ENCODE data around the gene VGLL1. TPM values are rescaled to one million over a fixed set of nuclear protein-coding genes. Genes with fewer than 3 reads are reported as not detected.

VGLL1 gene
- polyA plus RNA-seq, 2 donors: 0.76 to 1.3 TPM

- H3K9me3 ChIP-seq (ENCODE audit: control insufficient read depth in 2 of 2, insufficient read depth in 1 of 2, low read depth in 1 of 2, low read length in 1 of 2): no peaks in the 10 kb centered on the region
- WGBS, 2 donors: 63 to 76% methylated on average over 5 of the region's 5 CpGs
- H3K27me3 ChIP-seq (ENCODE audit: control insufficient read depth in 1 of 2, insufficient read depth in 2 of 2, low read length in 2 of 2): peaks cover 0 to 2% of the 10 kb centered on the region in 2 donors
- H3K36me3 ChIP-seq (ENCODE audit: control insufficient read depth in 2 of 2, insufficient read depth in 2 of 2, low read length in 1 of 2): no peaks in the 10 kb centered on the region
- no peak overlapping the region for H3K27ac ChIP-seq (ENCODE audit: low read depth in 2 of 2, low read length in 1 of 2)
- H3K4me1 ChIP-seq (ENCODE audit: control insufficient read depth in 2 of 2, insufficient read depth in 2 of 2, low read length in 1 of 2): no peaks in the 10 kb centered on the region
- H3K4me3 ChIP-seq (ENCODE audit: low read depth in 1 of 2, low read length in 2 of 2): no peak overlapping the region
Measured at GRCh38 chrX:136519069-136519468, 12.9 kb upstream of the VGLL1 start.

- Histone ChIP-seq H3K4me1 (ENCODE audit: control insufficient read depth in 2 of 2, insufficient read depth in 2 of 2, low read length in 1 of 2) (no peaks in the 10 kb centered on the region), H3K27me3 (ENCODE audit: control insufficient read depth in 1 of 2, insufficient read depth in 2 of 2, low read length in 2 of 2) (peaks cover 0 to 2% of the 10 kb centered on the region in 2 donors), H3K9me3 (ENCODE audit: control insufficient read depth in 2 of 2, insufficient read depth in 1 of 2, low read depth in 1 of 2, low read length in 1 of 2) (no peaks in the 10 kb centered on the region), H3K36me3 (ENCODE audit: control insufficient read depth in 2 of 2, insufficient read depth in 2 of 2, low read length in 1 of 2) (no peaks in the 10 kb centered on the region), H3K27ac (ENCODE audit: low read depth in 2 of 2, low read length in 1 of 2) (no peak overlapping the region), H3K4me3 (ENCODE audit: low read depth in 1 of 2, low read length in 2 of 2) (no peak overlapping the region)
Measured at GRCh38 chrX:136523770-136524169, 8.2 kb upstream of the VGLL1 start.

DNA sequence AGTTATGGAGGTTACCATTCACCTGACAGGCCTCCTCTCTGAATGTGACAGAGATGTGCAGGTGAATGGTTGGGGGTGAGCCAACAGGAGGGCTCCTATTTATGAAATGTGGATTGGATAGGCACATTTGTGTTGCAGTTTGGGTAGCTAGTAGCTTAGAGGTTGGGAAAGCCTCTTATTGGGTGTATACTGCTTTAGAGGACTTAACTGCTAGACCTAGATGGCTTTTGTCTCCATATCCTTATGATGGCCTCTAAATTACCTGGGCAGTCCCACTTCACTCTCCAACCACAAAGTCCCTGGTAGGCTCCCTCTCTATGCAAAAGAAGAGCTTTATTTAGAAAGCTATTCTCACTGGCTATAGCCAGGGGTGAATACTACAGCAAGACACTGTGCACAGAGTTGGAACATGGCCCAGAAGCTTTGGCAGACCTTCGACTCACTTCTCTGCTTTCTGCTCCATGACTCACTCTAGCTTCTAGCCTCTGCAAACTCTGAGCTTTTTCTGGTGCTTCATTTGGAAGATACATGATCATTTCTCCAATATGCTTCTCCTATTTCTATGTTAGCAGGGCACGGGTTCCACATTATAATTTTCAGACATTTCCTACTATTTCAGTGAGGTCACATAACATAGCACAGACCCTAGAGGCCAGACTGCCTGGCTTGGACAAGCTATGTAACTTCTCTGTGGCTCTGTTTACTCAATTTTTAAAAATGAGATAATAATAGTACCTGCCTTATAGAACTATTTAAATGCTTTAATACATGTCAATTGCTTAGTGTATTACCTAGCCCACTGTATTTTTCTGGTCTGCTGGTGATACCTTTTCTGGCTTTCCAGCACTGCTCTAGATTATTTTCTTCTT lies 6.0 kb upstream of the VGLL1 start:
- H3K4me1 ChIP-seq (ENCODE audit: control insufficient read depth in 2 of 2, insufficient read depth in 2 of 2, low read length in 1 of 2): no peaks in the 10 kb centered on the region
- no peaks in the 10 kb centered on the region for H3K27me3 ChIP-seq (ENCODE audit: control insufficient read depth in 1 of 2, insufficient read depth in 2 of 2, low read length in 2 of 2)
- no peaks in the 10 kb centered on the region for H3K9me3 ChIP-seq (ENCODE audit: control insufficient read depth in 2 of 2, insufficient read depth in 1 of 2, low read depth in 1 of 2, low read length in 1 of 2)
- WGBS, 2 donors: 16 to 18% methylated on average over 2 of the region's 2 CpGs
- no peak overlapping the region for H3K4me3 ChIP-seq (ENCODE audit: low read depth in 1 of 2, low read length in 2 of 2)
- no peaks in the 10 kb centered on the region for H3K36me3 ChIP-seq (ENCODE audit: control insufficient read depth in 2 of 2, insufficient read depth in 2 of 2, low read length in 1 of 2)
- H3K27ac ChIP-seq (ENCODE audit: low read depth in 2 of 2, low read length in 1 of 2): no peak overlapping the region

DNA sequence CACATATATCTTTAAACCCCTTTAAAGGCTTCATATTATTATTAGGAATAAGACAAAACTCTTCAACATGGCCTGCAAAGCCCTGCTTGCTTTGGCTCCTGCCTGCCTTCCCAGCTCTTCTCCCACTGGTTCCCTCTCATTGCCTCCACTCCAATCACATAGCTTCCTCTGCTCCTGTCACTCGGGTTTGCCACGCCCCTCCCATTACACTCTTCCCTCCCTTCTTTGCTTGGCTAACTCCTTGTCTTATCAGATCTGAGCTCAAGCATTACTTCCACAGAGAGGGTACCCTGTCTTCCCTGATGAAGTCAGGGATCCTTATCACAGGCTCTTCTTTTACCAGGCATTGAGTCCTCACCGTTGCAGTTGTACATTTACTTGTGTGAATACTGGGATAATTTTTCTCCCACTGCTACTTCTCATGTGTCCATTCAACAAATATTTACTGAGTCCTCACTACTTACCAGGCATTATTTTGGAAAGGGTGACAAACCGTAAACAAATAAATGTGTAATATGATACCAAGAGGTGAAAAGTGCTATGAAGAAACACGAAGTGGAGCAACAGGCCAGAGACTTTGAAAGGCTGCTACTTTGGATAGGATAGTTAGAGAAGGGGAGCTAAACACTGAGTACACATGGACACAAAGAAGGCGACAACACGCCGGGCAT lies 3.2 kb upstream of the VGLL1 start:
- WGBS, 2 donors: 73 to 79% methylated on average over 8 of the region's 8 CpGs
- Histone ChIP-seq H3K9me3 (ENCODE audit: control insufficient read depth in 2 of 2, insufficient read depth in 1 of 2, low read depth in 1 of 2, low read length in 1 of 2) (no peaks in the 10 kb centered on the region), H3K4me1 (ENCODE audit: control insufficient read depth in 2 of 2, insufficient read depth in 2 of 2, low read length in 1 of 2) (no peaks in the 10 kb centered on the region), H3K27me3 (ENCODE audit: control insufficient read depth in 1 of 2, insufficient read depth in 2 of 2, low read length in 2 of 2) (no peaks in the 10 kb centered on the region), H3K4me3 (ENCODE audit: low read depth in 1 of 2, low read length in 2 of 2) (no peak overlapping the region), H3K27ac (ENCODE audit: low read depth in 2 of 2, low read length in 1 of 2) (no peak overlapping the region), H3K36me3 (ENCODE audit: control insufficient read depth in 2 of 2, insufficient read depth in 2 of 2, low read length in 1 of 2) (no peaks in the 10 kb centered on the region)

GRCh38 chrX:136529795-136530194 lies 2.2 kb upstream of the VGLL1 start:
- Histone ChIP-seq H3K27ac (ENCODE audit: low read depth in 2 of 2, low read length in 1 of 2) (no peak overlapping the region), H3K36me3 (ENCODE audit: control insufficient read depth in 2 of 2, insufficient read depth in 2 of 2, low read length in 1 of 2) (no peaks in the 10 kb centered on the region), H3K9me3 (ENCODE audit: control insufficient read depth in 2 of 2, insufficient read depth in 1 of 2, low read depth in 1 of 2, low read length in 1 of 2) (no peaks in the 10 kb centered on the region), H3K4me3 (ENCODE audit: low read depth in 1 of 2, low read length in 2 of 2) (no peak overlapping the region), H3K27me3 (ENCODE audit: control insufficient read depth in 1 of 2, insufficient read depth in 2 of 2, low read length in 2 of 2) (no peaks in the 10 kb centered on the region), H3K4me1 (ENCODE audit: control insufficient read depth in 2 of 2, insufficient read depth in 2 of 2, low read length in 1 of 2) (no peaks in the 10 kb centered on the region)
- WGBS, 2 donors: 64 to 69% methylated on average over 2 of the region's 2 CpGs

- WGBS, 2 donors: 67 to 98% methylated on average over 2 of the region's 2 CpGs
- no peak overlapping the region for H3K27ac ChIP-seq (ENCODE audit: low read depth in 2 of 2, low read length in 1 of 2)
- H3K4me3 ChIP-seq (ENCODE audit: low read depth in 1 of 2, low read length in 2 of 2): no peak overlapping the region
- no peaks in the 10 kb centered on the region for H3K9me3 ChIP-seq (ENCODE audit: control insufficient read depth in 2 of 2, insufficient read depth in 1 of 2, low read depth in 1 of 2, low read length in 1 of 2)
- H3K4me1 ChIP-seq (ENCODE audit: control insufficient read depth in 2 of 2, insufficient read depth in 2 of 2, low read length in 1 of 2): no peaks in the 10 kb centered on the region
- H3K36me3 ChIP-seq (ENCODE audit: control insufficient read depth in 2 of 2, insufficient read depth in 2 of 2, low read length in 1 of 2): no peaks in the 10 kb centered on the region
- H3K27me3 ChIP-seq (ENCODE audit: control insufficient read depth in 1 of 2, insufficient read depth in 2 of 2, low read length in 2 of 2): peaks cover 0 to 3% of the 10 kb centered on the region in 2 donors
Measured at GRCh38 chrX:136534131-136534530, 2.1 kb downstream of the VGLL1 start.

DNA sequence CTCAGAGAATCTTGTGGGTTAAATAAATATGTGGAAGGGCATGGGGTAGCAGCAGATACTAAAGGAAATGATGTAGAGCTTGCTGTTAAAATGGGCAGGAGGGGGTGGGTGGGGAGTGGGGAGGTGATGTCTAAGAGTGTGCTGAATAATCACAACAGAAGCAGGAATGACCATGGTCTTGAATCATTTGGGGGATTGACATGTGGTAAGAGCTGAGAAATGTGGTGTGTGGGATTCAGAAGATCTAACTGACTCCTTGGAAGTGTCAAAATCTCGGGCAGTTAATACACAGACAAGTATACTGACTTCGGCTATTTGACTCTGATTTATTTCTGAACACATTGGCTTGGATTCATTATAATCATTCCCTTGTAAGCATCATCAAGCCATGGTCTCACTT lies 6.8 kb downstream of the VGLL1 start:
- no peaks in the 10 kb centered on the region for H3K9me3 ChIP-seq (ENCODE audit: control insufficient read depth in 2 of 2, insufficient read depth in 1 of 2, low read depth in 1 of 2, low read length in 1 of 2)
- WGBS, 2 donors: 69 to 76% methylated on average over 2 of the region's 2 CpGs
- H3K27me3 ChIP-seq (ENCODE audit: control insufficient read depth in 1 of 2, insufficient read depth in 2 of 2, low read length in 2 of 2): peaks cover 0 to 3% of the 10 kb centered on the region in 2 donors
- no peak overlapping the region for H3K4me3 ChIP-seq (ENCODE audit: low read depth in 1 of 2, low read length in 2 of 2)
- H3K4me1 ChIP-seq (ENCODE audit: control insufficient read depth in 2 of 2, insufficient read depth in 2 of 2, low read length in 1 of 2): no peaks in the 10 kb centered on the region
- no peaks in the 10 kb centered on the region for H3K36me3 ChIP-seq (ENCODE audit: control insufficient read depth in 2 of 2, insufficient read depth in 2 of 2, low read length in 1 of 2)
- no peak overlapping the region for H3K27ac ChIP-seq (ENCODE audit: low read depth in 2 of 2, low read length in 1 of 2)

- H3K36me3 ChIP-seq (ENCODE audit: control insufficient read depth in 2 of 2, insufficient read depth in 2 of 2, low read length in 1 of 2): no peaks in the 10 kb centered on the region
- no peak overlapping the region for H3K4me3 ChIP-seq (ENCODE audit: low read depth in 1 of 2, low read length in 2 of 2)
- 77 to 86% methylated on average over 5 of the region's 5 CpGs for WGBS, 2 donors
- no peaks in the 10 kb centered on the region for H3K4me1 ChIP-seq (ENCODE audit: control insufficient read depth in 2 of 2, insufficient read depth in 2 of 2, low read length in 1 of 2)
- peaks cover 0 to 3% of the 10 kb centered on the region in 2 donors for H3K27me3 ChIP-seq (ENCODE audit: control insufficient read depth in 1 of 2, insufficient read depth in 2 of 2, low read length in 2 of 2)
- H3K27ac ChIP-seq (ENCODE audit: low read depth in 2 of 2, low read length in 1 of 2): no peak overlapping the region
- no peaks in the 10 kb centered on the region for H3K9me3 ChIP-seq (ENCODE audit: control insufficient read depth in 2 of 2, insufficient read depth in 1 of 2, low read depth in 1 of 2, low read length in 1 of 2)
Measured at GRCh38 chrX:136540226-136540625, 8.2 kb downstream of the VGLL1 start.

- no peaks in the 10 kb centered on the region for H3K9me3 ChIP-seq (ENCODE audit: control insufficient read depth in 2 of 2, insufficient read depth in 1 of 2, low read depth in 1 of 2, low read length in 1 of 2)
- WGBS, 2 donors: 69 to 87% methylated on average over 3 of the region's 3 CpGs
- no peaks in the 10 kb centered on the region for H3K4me1 ChIP-seq (ENCODE audit: control insufficient read depth in 2 of 2, insufficient read depth in 2 of 2, low read length in 1 of 2)
- H3K36me3 ChIP-seq (ENCODE audit: control insufficient read depth in 2 of 2, insufficient read depth in 2 of 2, low read length in 1 of 2): no peaks in the 10 kb centered on the region
- H3K4me3 ChIP-seq (ENCODE audit: low read depth in 1 of 2, low read length in 2 of 2): no peak overlapping the region
- H3K27me3 ChIP-seq (ENCODE audit: control insufficient read depth in 1 of 2, insufficient read depth in 2 of 2, low read length in 2 of 2): no peaks in the 10 kb centered on the region
- no peak overlapping the region for H3K27ac ChIP-seq (ENCODE audit: low read depth in 2 of 2, low read length in 1 of 2)
Measured at GRCh38 chrX:136541294-136541693, 9.3 kb downstream of the VGLL1 start.

- Histone ChIP-seq H3K9me3 (ENCODE audit: control insufficient read depth in 2 of 2, insufficient read depth in 1 of 2, low read depth in 1 of 2, low read length in 1 of 2) (no peaks in the 10 kb centered on the region), H3K36me3 (ENCODE audit: control insufficient read depth in 2 of 2, insufficient read depth in 2 of 2, low read length in 1 of 2) (no peaks in the 10 kb centered on the region), H3K27ac (ENCODE audit: low read depth in 2 of 2, low read length in 1 of 2) (no peak overlapping the region), H3K4me3 (ENCODE audit: low read depth in 1 of 2, low read length in 2 of 2) (no peak overlapping the region), H3K4me1 (ENCODE audit: control insufficient read depth in 2 of 2, insufficient read depth in 2 of 2, low read length in 1 of 2) (no peaks in the 10 kb centered on the region), H3K27me3 (ENCODE audit: control insufficient read depth in 1 of 2, insufficient read depth in 2 of 2, low read length in 2 of 2) (no peaks in the 10 kb centered on the region)
- WGBS, 2 donors: 62 to 74% methylated on average over 7 of the region's 7 CpGs
Measured at GRCh38 chrX:136542281-136542680, 10.3 kb downstream of the VGLL1 start.
